Duodenal mucosa (tissue), 2 donors: ENCODE measurements around the gene CES3.

Source experiments
- H3K27ac ChIP-seq: one replicate; pipeline ENCODE4 v1.7.0; 2013; ENCODE audit warnings: low read depth, low read length
- H3K27me3 ChIP-seq, 2 donors: one replicate each; pipeline ENCODE4 v1.7.0; 2013; ENCODE audit warnings: low read length in 2 of 2, control low read depth in 1 of 2; ENCODE audit not compliant: insufficient read depth in 2 of 2, control insufficient read depth in 1 of 2
- H3K36me3 ChIP-seq, 2 donors: one replicate each; pipeline ENCODE4 v1.7.0; 2013; ENCODE audit warnings: low read length in 2 of 2, control low read depth in 1 of 2; ENCODE audit not compliant: insufficient read depth in 2 of 2, control insufficient read depth in 1 of 2
- H3K4me1 ChIP-seq, 2 donors: one replicate each; pipeline ENCODE4 v1.7.0; 2013; ENCODE audit warnings: low read length in 2 of 2, control low read depth in 1 of 2; ENCODE audit not compliant: insufficient read depth in 2 of 2, control insufficient read depth in 1 of 2
- H3K4me3 ChIP-seq, 2 donors: one replicate each; pipeline ENCODE4 v1.7.0; 2013; ENCODE audit warnings: low read length in 2 of 2, low read depth in 1 of 2
- H3K9ac ChIP-seq, 2 donors: one replicate each; pipeline ENCODE4 v1.7.0; 2013; ENCODE audit warnings: low read length in 2 of 2, low read depth in 1 of 2
- H3K9me3 ChIP-seq, 2 donors: one replicate each; pipeline ENCODE4 v1.7.0; 2013; ENCODE audit warnings: low read length in 2 of 2, control low read depth in 1 of 2; ENCODE audit not compliant: control insufficient read depth in 1 of 2

CES3 gene

GRCh38 chr16:66961065-66961744 lies at the start of gene CES3:
Gene CES3, plus strand, starts transcription at chr16:66961266. Its CDS starts 42 bp downstream, at chr16:66961308.
- Histone ChIP-seq H3K27me3 (no peaks in the 10 kb centered on the region), H3K4me1 (peaks cover 31 to 32% of the 10 kb centered on the region in 2 donors), H3K9ac (peak within 1 kb of the TSS; percentile 61 to 75), H3K27ac (peak within 1 kb of the TSS; percentile 75), H3K4me3 (peak within 1 kb of the TSS; percentile 76 to 77), H3K36me3 (peaks cover 10 to 21% of the 10 kb centered on the region in 2 donors), H3K9me3 (no peaks in the 10 kb centered on the region)

DNA sequence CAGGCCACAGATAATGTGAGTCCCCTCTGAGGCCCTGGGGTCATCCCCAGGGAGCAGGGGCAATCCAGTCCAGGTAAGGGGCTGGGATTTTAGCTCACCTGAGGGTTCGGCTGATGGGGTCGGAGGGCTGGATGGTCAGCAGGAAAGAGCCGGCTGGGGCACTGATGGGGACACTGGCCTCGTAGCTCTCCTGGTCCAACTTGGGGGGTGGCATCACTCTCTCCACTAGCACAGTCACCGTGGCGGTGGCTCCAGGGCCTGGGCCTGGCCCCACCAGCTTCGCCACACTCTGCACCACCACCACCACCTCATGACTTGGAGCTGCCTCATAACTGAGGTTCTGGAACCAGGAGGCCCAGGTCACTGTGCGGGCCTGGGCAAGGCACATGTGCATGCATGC lies 49.3 kb upstream of the CES3 start:
- H3K4me3 ChIP-seq, result no peak overlapping the region
- peaks cover 0 to 4% of the 10 kb centered on the region in 2 donors for H3K4me1 ChIP-seq
- no peaks in the 10 kb centered on the region for H3K36me3 ChIP-seq
- H3K9me3 ChIP-seq, result no peaks in the 10 kb centered on the region
- no peaks in the 10 kb centered on the region for H3K27me3 ChIP-seq
- no peak overlapping the region for H3K27ac ChIP-seq
- H3K9ac ChIP-seq, result no peak overlapping the region

DNA sequence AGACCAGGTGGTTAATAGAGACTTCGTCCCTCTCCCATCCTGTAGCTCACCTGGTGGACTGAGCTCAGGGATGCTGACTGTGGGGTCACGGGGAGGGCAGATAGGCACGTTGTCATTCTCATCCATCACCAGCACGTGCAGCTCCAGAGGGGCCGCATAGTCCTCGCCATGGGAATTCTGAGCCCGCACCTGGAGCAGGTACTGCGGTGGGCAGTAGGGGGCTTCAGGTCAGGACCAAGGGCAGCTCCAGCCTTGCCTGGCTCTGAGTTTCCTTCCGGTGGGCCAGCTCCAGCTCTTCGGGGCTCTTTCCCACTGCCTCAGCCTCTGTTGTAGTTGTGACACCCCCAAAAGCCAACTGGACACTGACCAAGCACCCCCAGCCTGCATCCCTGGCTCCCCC lies 48.0 kb upstream of the CES3 start:
- Histone ChIP-seq H3K27ac (no peak overlapping the region), H3K9ac (no peak overlapping the region), H3K27me3 (no peaks in the 10 kb centered on the region), H3K9me3 (no peaks in the 10 kb centered on the region), H3K4me1 (peaks cover 0 to 4% of the 10 kb centered on the region in 2 donors), H3K36me3 (no peaks in the 10 kb centered on the region), H3K4me3 (no peak overlapping the region)

- H3K9ac ChIP-seq, result no peak overlapping the region
- no peaks in the 10 kb centered on the region for H3K9me3 ChIP-seq
- H3K27me3 ChIP-seq, result no peaks in the 10 kb centered on the region
- H3K36me3 ChIP-seq, result no peaks in the 10 kb centered on the region
- H3K4me3 ChIP-seq, result no peak overlapping the region
- peaks cover 3 to 9% of the 10 kb centered on the region in 2 donors for H3K4me1 ChIP-seq
- no peak overlapping the region for H3K27ac ChIP-seq
These were observed 47.4 kb upstream of the CES3 start for GRCh38 chr16:66913711-66914110.

DNA sequence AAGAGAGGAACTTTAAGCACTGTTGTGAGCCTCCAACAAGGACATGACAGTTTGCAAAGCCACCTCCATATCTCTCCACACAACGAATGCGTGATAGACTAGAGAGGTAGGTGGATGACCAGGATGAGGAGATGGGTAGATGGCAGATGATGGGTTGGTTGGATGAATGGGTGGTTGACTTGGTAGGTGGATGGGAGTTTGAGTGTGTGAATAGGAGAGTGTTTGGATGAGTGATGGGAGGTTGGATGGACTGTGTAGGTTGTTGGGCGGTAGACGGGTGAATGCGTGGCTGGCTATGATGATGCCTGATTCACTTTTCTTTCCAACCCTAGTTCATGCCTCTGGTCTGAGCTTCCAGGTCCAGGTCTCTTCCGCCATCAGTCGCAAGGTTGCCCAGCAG lies 46.5 kb upstream of the CES3 start:
- Histone ChIP-seq H3K36me3 (no peaks in the 10 kb centered on the region), H3K4me1 (peaks cover 12 to 17% of the 10 kb centered on the region in 2 donors), H3K9me3 (no peaks in the 10 kb centered on the region), H3K27me3 (no peaks in the 10 kb centered on the region), H3K27ac (no peak overlapping the region), H3K9ac (no peak overlapping the region), H3K4me3 (no peak overlapping the region)

GRCh38 chr16:66915041-66915440 lies 46.0 kb upstream of the CES3 start:
- Histone ChIP-seq H3K27me3 (no peaks in the 10 kb centered on the region), H3K9me3 (no peaks in the 10 kb centered on the region), H3K27ac (no peak overlapping the region), H3K36me3 (no peaks in the 10 kb centered on the region), H3K9ac (no peak overlapping the region), H3K4me3 (no peak overlapping the region), H3K4me1 (peaks cover 17 to 22% of the 10 kb centered on the region in 2 donors)

DNA sequence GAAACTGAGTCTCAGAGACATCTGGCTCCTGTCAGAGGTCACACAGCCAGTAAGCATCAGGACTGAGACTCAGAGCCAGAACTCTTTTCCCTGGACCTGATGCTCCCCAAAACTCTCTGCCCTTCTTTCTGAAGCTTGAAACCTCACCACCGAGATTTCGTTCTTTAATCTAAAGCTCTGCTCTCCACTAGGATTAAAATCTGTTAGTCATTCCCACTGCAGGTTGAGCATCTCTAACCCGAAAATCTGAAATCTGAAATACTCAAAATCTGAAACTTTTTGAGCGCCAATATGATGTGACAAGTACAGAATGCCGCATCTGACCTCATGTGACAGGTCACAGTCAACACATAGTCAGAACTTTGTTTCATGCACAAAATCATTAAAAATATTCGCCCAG lies 44.5 kb upstream of the CES3 start:
- Histone ChIP-seq H3K9ac (no peak overlapping the region), H3K4me1 (peaks cover 18 to 23% of the 10 kb centered on the region in 2 donors), H3K27ac (no peak overlapping the region), H3K4me3 (no peak overlapping the region), H3K9me3 (no peaks in the 10 kb centered on the region), H3K36me3 (no peaks in the 10 kb centered on the region), H3K27me3 (no peaks in the 10 kb centered on the region)

DNA sequence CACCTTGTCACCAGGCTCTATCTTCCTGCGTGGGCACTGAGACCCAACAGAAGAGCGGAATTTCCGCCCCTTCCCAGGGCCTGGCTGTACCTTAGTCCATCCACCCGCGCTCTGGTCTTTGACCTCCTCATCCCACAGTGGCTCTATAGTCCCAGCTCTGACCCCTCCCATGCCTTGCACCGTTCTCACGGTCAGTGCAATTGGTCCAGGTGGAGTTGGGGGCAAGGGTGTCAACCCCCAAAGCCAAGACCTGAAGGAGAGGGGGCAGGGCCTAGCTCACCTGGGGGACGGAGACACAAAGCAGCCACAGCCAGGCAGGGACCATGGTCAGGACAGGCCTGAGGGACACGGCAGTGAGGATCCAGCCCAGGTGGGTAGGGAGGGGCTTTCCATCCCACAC lies 43.3 kb upstream of the CES3 start:
- no peaks in the 10 kb centered on the region for H3K27me3 ChIP-seq
- H3K36me3 ChIP-seq, result no peaks in the 10 kb centered on the region
- peaks cover 18 to 23% of the 10 kb centered on the region in 2 donors for H3K4me1 ChIP-seq
- no peak overlapping the region for H3K4me3 ChIP-seq
- H3K9me3 ChIP-seq, result no peaks in the 10 kb centered on the region
- no peak overlapping the region for H3K27ac ChIP-seq
- H3K9ac ChIP-seq, result no peak overlapping the region

GRCh38 chr16:66918355-66918754 lies 42.7 kb upstream of the CES3 start:
- H3K9me3 ChIP-seq, result no peaks in the 10 kb centered on the region
- H3K4me3 ChIP-seq, result no peak overlapping the region
- H3K9ac ChIP-seq, result no peak overlapping the region
- H3K36me3 ChIP-seq, result no peaks in the 10 kb centered on the region
- no peaks in the 10 kb centered on the region for H3K27me3 ChIP-seq
- H3K27ac ChIP-seq, result peak overlapping the region; percentile 15
- H3K4me1 ChIP-seq, result peaks cover 18 to 23% of the 10 kb centered on the region in 2 donors

- Histone ChIP-seq H3K9ac (no peak within 1 kb of the TSS), H3K27ac (peak within 1 kb of the TSS; percentile 23), H3K9me3 (no peaks in the 10 kb centered on the region), H3K4me3 (no peak within 1 kb of the TSS), H3K36me3 (no peaks in the 10 kb centered on the region), H3K4me1 (peaks cover 18 to 28% of the 10 kb centered on the region in 2 donors), H3K27me3 (peaks cover under 1 to 2% of the 10 kb centered on the region in 2 donors)
These were observed 42.1 kb upstream of the CES3 start, which contains the start of gene CDH16 for GRCh38 chr16:66918803-66919568. Gene CDH16, minus strand, starts transcription at chr16:66918885. Its CDS starts 820 bp downstream, at chr16:66918065.
